Prostate gland (tissue), 2 donors: ENCODE measurements around the gene RUNX2.
"Not testable (repeated sequence)": the region's sequence is repeated elsewhere in the genome, so short reads cannot be mapped to it uniquely, and the experiment has no call there.

ENCODE experiments used
- CTCF ChIP-seq, 4 experiments: fragments of 200-600 bp in 2 of 4; fragments of 450-650 bp in 2 of 4; sonication (generic) in 2 of 4; IDR thresholded peaks; 1 replicate in 3 of 4; 2 replicates in 1 of 4; pipeline ENCODE4 v1.5.1; 2016 to 2019; ENCODE audit warnings: antibody characterized with exemption in 4 of 4, mild to moderate bottlenecking in 2 of 4, moderate library complexity in 2 of 4
- POLR2AphosphoS5 ChIP-seq: sonication (generic); formaldehyde crosslinking; IDR thresholded peaks from one replicate; pipeline ENCODE4 v1.6.1; 2017; ENCODE audit warnings: antibody characterized with exemption

DNA sequence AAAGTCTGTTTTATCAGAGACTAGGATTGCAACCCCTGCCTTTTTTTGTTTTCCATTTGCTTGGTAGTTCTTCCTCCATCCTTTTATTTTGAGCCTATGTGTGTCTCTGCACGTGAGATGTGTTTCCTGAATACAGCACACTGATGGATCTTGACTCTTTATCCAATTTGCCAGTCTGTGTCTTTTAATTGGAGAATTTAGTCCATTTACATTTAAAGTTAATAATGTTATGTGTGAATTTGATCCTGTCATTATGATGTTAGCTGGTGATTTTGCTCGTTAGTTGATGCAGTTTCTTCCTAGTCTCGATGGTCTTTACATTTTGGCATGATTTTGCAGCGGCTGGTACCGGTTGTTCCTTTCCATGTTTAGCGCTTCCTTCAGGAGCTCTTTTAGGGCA is 345.0 kb downstream of the RUNX2 start:
- TF ChIP-seq CTCF (IDR thresholded peaks at IDR 0.05); POLR2AphosphoS5: not testable (repeated sequence)
